GM21529 (cell line): ENCODE measurements around the gene P2RX6.
"Not testable (repeated sequence)": the region's sequence is repeated elsewhere in the genome, so short reads cannot be mapped to it uniquely, and the experiment has no call there.

Experiments
- ATAC-seq: cut with Tn5 transposase; IDR thresholded peaks from one replicate; pipeline ENCODE4 v1.9.1; 2021; ENCODE audit not compliant: unreplicated experiment

Gene P2RX6

DNA sequence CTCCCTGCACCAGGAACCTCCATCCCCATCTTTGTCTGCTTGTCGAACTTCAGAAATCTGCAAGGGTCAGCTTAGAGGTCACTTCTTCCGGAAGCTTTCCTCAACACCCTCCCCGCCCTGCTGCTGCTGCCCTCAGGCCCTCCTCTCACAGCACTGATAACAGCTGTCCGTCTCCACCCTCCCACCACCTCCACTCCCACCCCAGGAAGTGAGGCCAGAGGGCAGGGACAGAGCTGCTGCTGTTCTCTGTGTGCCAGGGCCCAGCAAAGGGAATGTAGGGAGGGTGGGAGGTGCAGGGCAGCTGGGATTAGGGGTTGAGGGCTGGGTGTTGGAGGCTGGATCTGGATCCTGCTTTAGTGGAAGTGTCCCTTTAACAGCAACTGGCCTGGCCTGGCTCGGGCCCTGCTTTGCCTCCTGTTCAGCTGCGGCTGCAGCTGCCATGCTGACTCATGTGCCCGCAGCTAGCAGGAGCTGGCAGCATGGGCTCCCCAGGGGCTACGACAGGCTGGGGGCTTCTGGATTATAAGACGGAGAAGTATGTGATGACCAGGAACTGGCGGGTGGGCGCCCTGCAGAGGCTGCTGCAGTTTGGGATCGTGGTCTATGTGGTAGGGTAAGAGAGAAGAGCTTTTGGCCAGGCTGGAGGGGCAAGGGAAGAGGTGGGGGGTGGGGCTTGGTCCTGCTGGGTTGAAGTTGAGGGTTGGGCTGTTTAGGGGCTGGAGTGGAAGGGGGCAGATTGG lies at the start of gene P2RX6:
P2RX6 (plus strand) TSS at position 440 of the 740 bp plus-strand sequence; CDS start at position 450, 10 bp downstream.
- ATAC-seq, result no peak

DNA sequence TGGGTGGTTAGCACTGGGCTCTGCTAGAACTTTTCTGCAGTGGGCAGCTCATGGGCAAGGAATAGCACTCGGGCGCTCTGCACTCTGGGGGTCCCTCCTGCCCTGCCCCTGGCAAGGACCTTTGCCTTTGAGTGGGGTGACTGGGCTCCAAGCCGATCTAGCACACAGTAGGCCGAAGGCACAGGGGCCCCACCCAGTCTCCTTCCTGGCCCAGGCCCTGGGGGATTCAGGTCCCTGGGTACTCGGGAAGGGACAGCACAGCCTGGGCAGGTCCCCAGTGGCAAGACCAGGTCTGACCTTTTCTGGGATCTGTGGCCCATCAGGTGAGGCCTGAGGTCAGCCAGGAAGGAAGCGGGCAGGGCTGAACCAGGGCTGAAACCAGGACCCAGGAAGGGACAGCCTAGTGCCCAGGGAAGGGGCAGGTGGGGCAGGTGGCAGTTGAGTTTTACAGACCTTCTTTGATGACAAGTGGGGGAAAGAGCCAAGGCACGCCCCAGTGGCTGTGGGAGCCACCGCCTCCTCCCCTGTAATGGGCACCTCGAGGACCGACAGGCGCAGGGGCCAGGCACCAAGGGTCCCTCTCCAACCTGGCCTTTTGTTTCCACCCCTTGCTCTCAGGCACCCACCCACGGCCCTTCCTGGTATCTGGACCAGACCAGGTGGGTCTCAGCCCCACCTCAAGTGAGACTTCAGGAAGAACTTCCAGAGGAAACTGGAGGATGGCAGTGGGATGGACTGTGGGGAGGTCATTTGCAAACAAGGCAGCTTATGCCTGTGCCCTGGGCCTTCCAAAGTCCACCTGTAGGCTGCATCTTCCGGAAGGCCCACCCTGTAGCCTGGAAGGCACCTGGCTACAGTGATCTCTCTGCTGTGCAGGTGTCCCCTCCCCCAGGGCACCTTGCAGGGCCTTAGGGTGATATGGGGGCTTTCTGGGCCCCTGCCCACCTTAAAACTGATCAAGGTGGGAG lies 48.8 kb upstream of the P2RX6 start:
- ATAC-seq, result no peak

- no peak for ATAC-seq
These were observed 47.9 kb upstream of the P2RX6 start, which contains the start of gene AIFM3 for GRCh38 chr22:20966883-20967696. AIFM3 (plus strand) TSS chr22:20967255; CDS start chr22:20967945, 690 bp downstream.

GRCh38 chr22:20967697-20968211 lies 47.2 kb upstream of the P2RX6 start:
- ATAC-seq, result no peak

GRCh38 chr22:20968281-20968977 lies 46.5 kb upstream of the P2RX6 start:
- no peak for ATAC-seq

- no peak for ATAC-seq
These were observed 43.9 kb upstream of the P2RX6 start for GRCh38 chr22:20970939-20971657.

DNA sequence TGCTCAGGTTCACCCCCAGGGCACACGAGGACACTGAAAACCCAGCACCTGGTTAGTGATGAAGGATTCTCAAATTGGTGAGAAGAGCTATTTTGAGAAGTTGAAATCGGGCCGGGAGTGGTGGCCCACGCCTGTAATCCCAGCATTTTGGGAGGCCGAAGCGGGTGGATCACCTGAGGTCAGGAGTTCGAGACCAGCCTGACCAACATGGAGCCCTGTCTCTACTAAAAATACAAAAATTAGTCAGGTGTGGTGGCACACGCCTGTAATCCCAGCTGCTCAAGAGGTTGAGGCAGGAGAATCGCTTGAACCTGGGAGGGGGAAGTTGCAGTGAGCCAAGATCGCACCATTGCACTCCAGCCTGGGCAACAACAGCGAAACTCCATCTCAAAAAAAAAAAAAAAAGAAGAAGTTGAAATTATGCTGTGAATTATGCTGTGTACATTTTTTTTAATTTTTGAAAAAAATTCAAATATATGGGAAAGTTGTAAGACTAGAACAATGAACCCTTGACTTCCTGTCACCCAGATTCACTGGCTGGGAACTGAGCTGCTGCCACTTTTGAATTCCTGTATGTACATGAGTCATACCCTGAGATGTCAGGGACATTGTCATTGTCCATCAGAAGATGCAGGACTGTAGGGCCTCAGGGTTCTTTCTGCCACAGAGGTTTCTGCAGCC lies 42.8 kb upstream of the P2RX6 start:
- not testable (repeated sequence) for ATAC-seq

DNA sequence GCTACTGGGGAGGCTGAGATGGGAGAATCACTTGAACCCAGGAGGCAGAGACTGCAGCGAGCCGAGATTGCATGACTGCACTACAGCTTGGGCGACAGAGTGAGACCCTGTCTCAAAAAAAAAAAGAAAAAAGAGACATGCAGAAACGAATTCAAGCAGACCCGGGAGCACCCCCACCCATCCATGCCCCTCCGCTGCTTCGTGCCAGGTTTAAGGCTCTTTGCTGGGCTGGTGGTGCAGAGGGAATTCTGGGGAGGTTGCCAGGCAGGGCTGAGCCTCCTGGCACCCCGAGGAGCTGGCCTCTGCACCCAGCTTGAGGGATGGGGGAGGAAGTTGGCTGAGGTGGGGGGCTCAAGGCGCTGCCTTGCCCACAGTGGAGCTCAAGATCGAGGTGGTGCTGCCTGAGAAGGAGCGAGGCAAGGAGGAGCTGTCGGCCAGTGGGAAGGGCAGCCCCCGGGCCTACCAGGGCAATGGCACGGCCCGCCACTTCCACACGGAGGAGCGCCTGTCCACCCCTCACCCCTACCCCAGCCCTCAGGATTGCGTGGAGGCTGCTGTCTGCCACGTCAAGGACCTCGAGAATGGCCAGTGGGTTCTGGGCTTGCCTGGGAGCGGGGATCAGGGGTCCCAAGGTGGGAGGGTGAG lies 41.9 kb upstream of the P2RX6 start:
- ATAC-seq, result no peak

GRCh38 chr22:20973634-20974286 lies 41.2 kb upstream of the P2RX6 start:
- ATAC-seq, result no peak

DNA sequence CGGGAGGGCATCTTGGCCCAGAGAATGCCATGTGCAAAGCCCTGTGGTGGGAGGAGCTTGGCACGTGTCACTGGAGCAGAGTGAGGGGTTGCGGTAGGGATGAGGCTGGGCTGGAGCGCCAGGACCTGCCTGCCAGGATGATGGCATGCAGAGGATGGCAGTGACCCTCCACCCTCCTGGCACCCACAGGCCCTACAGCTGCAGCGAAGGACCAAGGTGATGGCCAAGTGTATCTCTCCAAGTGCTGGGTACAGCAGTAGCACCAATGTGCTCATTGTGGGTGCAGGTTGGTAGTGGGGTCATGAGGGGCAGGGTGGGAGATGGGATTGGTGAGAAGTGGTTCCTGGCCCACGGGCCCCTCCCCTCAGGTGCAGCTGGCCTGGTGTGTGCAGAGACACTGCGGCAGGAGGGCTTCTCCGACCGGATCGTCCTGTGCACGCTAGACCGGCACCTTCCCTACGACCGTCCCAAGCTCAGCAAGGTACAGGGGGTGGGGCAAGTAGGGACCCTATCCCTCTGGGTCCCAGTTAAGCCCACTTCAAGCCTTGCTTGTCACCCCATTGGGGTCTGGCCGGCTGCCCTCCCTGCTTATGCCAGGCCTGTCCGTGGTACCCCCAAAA lies 40.5 kb upstream of the P2RX6 start:
- no peak for ATAC-seq

GRCh38 chr22:20975541-20976290 lies 39.2 kb upstream of the P2RX6 start:
- ATAC-seq, result no peak

- no peak for ATAC-seq
These were observed 38.6 kb upstream of the P2RX6 start for GRCh38 chr22:20976291-20976877.

- ATAC-seq, result no peak
These were observed 37.9 kb upstream of the P2RX6 start for GRCh38 chr22:20977019-20977418.

- ATAC-seq, result no peak
These were observed 37.3 kb upstream of the P2RX6 start for GRCh38 chr22:20977516-20978170.

DNA sequence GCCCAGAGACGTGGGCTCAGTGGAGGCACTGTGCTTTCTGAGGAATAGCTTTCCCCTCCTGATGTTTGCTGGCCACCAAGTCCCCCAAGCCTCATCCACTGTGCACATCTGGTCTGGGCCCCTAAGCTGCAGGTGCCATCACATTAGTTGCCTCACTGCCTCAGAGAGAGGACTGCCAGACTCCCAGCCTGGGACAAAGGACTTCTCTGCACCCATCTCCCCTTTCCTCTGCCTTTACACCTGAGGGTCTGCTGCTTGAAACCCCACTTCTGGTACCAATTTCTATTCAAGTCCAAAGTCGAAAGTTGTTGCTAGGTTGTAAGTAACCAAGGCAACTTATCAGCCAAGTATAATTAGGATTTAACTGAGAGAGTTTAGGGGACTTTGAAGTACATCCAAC lies 36.5 kb upstream of the P2RX6 start:
- ATAC-seq, result no peak

DNA sequence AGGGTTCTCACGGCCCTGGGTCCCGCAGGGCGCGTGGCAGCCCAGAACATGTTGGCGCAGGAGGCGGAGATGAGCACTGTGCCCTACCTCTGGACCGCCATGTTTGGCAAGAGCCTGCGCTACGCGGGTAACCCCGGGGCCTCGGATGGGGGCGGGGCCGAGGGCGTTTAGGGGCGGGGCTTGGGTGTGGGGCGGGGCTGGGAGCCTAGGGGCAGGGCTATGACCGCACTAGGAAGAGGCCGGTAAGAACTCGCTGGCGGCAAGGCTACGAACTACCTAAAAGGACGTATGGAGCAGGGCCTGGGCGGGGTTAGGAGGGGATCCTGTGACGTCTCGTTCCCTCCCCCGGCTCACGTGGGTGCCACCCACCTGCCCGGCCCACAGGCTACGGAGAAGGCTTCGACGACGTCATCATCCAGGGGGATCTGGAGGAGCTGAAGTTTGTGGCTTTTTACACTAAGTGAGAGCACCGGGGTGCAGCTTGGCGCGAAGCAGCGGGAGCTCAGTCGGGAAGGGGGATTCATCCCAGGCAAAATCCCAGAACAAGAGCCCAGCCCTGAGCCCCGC lies 35.6 kb upstream of the P2RX6 start:
- no peak for ATAC-seq
